ENCODE measurements around the gene MUC4. TPM values are rescaled to one million over a fixed set of nuclear protein-coding genes. Genes with fewer than 3 reads are reported as not detected.

The MUC4 gene
- polyA plus RNA-seq, 3 donors: not detected

- no peak overlapping the region for H3K27ac ChIP-seq (ENCODE audit: low read depth in 1 of 2, low read length in 2 of 2)
- Mint-ChIP-seq H3K9me3 (peaks cover 0 to 11% (median 3%) of the 10 kb centered on the region in 7 donors), H3K4me1 (no peaks in the 10 kb centered on the region), H3K27me3 (ENCODE audit: low read depth in 3 of 3) (peaks cover 0 to 6% (median 4%) of the 10 kb centered on the region in 3 donors), H3K36me3 (no peaks in the 10 kb centered on the region), H3K27ac (no peak overlapping the region), H3K4me3 (no peak overlapping the region)
- no peaks in the 10 kb centered on the region for H3K4me1 ChIP-seq (ENCODE audit: control insufficient read depth in 1 of 2, insufficient read depth in 2 of 2, low read length in 2 of 2)
- 70% methylated on average over 15 of the region's 16 CpGs for WGBS (ENCODE audit: insufficient coverage)
- no peaks in the 10 kb centered on the region for H3K9me3 ChIP-seq (replicated peaks in 1 of 2; ENCODE audit: control insufficient read depth in 1 of 2, insufficient read depth in 1 of 2, low read length in 2 of 2)
- H3K4me2 ChIP-seq (replicated peaks; ENCODE audit: extremely low read depth, low read length, poor library complexity, severe bottlenecking): no peak overlapping the region
- H4K20me1 ChIP-seq (ENCODE audit: insufficient read depth, low read length): no peaks in the 10 kb centered on the region
- H3K27me3 ChIP-seq (ENCODE audit: control insufficient read depth in 2 of 2, insufficient read depth in 2 of 2, low read length in 2 of 2): no peaks in the 10 kb centered on the region
- no peaks in the 10 kb centered on the region for H3K36me3 ChIP-seq (replicated peaks in 1 of 2; ENCODE audit: control insufficient read depth in 1 of 2, insufficient read depth in 2 of 2, low read length in 2 of 2)
- H2AFZ ChIP-seq (ENCODE audit: insufficient read depth, low read depth, low read length, poor library complexity, severe bottlenecking): no peak overlapping the region
- H3K4me3 ChIP-seq (replicated peaks in 1 of 3; ENCODE audit: low read depth in 2 of 3, low read length in 3 of 3): no peak overlapping the region
- TF ChIP-seq, protein P1, sequence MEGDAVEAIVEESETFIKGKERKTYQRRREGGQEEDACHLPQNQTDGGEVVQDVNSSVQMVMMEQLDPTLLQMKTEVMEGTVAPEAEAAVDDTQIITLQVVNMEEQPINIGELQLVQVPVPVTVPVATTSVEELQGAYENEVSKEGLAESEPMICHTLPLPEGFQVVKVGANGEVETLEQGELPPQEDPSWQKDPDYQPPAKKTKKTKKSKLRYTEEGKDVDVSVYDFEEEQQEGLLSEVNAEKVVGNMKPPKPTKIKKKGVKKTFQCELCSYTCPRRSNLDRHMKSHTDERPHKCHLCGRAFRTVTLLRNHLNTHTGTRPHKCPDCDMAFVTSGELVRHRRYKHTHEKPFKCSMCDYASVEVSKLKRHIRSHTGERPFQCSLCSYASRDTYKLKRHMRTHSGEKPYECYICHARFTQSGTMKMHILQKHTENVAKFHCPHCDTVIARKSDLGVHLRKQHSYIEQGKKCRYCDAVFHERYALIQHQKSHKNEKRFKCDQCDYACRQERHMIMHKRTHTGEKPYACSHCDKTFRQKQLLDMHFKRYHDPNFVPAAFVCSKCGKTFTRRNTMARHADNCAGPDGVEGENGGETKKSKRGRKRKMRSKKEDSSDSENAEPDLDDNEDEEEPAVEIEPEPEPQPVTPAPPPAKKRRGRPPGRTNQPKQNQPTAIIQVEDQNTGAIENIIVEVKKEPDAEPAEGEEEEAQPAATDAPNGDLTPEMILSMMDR (IDR thresholded peaks at IDR 0.05): no peak
- H3K79me2 ChIP-seq (ENCODE audit: insufficient read depth, low read length): no peaks in the 10 kb centered on the region
- no peak overlapping the region for H3K9ac ChIP-seq (ENCODE audit: insufficient read depth, low read length, poor library complexity, severe bottlenecking)
- intact Hi-C loops (cut with micrococcal nuclease): no loop called here
- DNase-seq: no peak
These were observed 41.5 kb downstream of the MUC4 start for GRCh38 chr3:195770081-195770840.

DNA sequence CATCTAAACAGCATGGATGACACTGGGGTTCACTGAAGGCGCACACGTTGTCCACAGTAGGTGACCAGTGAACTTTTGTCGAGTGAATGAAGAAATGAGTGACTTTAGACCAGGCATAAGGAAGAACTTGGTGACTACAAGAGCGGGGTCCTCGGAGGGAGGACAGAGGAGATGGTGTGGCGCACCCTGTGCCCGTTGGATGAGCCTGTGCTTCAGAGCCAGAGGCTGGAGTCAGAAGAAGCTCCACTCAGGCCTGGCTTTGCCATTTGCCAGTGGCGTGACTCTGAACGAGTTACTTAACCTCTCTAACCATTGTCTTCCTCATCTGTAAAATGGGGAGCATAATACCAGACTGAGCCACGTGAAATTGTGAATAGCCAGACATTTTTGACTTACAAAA is 42.2 kb downstream of the MUC4 start:
- no peak for DNase-seq
- Histone ChIP-seq H3K27ac (ENCODE audit: low read depth in 1 of 2, low read length in 2 of 2) (no peak overlapping the region), H3K4me1 (ENCODE audit: control insufficient read depth in 1 of 2, insufficient read depth in 2 of 2, low read length in 2 of 2) (no peaks in the 10 kb centered on the region), H3K4me3 (replicated peaks in 1 of 3; ENCODE audit: low read depth in 2 of 3, low read length in 3 of 3) (no peak overlapping the region), H2AFZ (ENCODE audit: insufficient read depth, low read depth, low read length, poor library complexity, severe bottlenecking) (no peak overlapping the region), H3K27me3 (ENCODE audit: control insufficient read depth in 2 of 2, insufficient read depth in 2 of 2, low read length in 2 of 2) (no peaks in the 10 kb centered on the region), H3K79me2 (ENCODE audit: insufficient read depth, low read length) (no peaks in the 10 kb centered on the region), H4K20me1 (ENCODE audit: insufficient read depth, low read length) (no peaks in the 10 kb centered on the region), H3K4me2 (replicated peaks; ENCODE audit: extremely low read depth, low read length, poor library complexity, severe bottlenecking) (no peak overlapping the region), H3K9ac (ENCODE audit: insufficient read depth, low read length, poor library complexity, severe bottlenecking) (no peak overlapping the region), H3K9me3 (replicated peaks in 1 of 2; ENCODE audit: control insufficient read depth in 1 of 2, insufficient read depth in 1 of 2, low read length in 2 of 2) (no peaks in the 10 kb centered on the region), H3K36me3 (replicated peaks in 1 of 2; ENCODE audit: control insufficient read depth in 1 of 2, insufficient read depth in 2 of 2, low read length in 2 of 2) (no peaks in the 10 kb centered on the region)
- no peaks in the 10 kb centered on the region for H3K4me1 Mint-ChIP-seq
- no peak overlapping the region for H3K4me3 Mint-ChIP-seq
- no peaks in the 10 kb centered on the region for H3K36me3 Mint-ChIP-seq
- H3K9me3 Mint-ChIP-seq: peaks cover 0 to 11% (median 3%) of the 10 kb centered on the region in 7 donors
- TF ChIP-seq, protein P1 (IDR thresholded peaks at IDR 0.05): no peak
- H3K27ac Mint-ChIP-seq: no peak overlapping the region
- WGBS (ENCODE audit: insufficient coverage): 91% methylated on average over 6 of the region's 10 CpGs
- peaks cover 0 to 6% (median 5%) of the 10 kb centered on the region in 3 donors for H3K27me3 Mint-ChIP-seq (ENCODE audit: low read depth in 3 of 3)
- intact Hi-C loops (cut with micrococcal nuclease): no loop called here

Data from CD14-positive monocyte (primary cell).